ENCODE data around the gene LONP1.
A peak's percentile ranks its signal among the peaks of the same experiment; 100 is the strongest.
"Not testable (repeated sequence)": the region's sequence is repeated elsewhere in the genome, so short reads cannot be mapped to it uniquely, and the experiment has no call there.

LONP1 gene

GRCh38 chr19:5705552-5705951, 14.4 kb downstream of the LONP1 start:
- no peak overlapping the region for H3K4me2 ChIP-seq (ENCODE audit: insufficient read depth, low read length, poor library complexity, severe bottlenecking)
- peaks cover 50 to 78% of the 10 kb centered on the region in 2 donors for H3K36me3 ChIP-seq (replicated peaks in 1 of 2; ENCODE audit: control insufficient read depth in 2 of 2, insufficient read depth in 2 of 2, low read length in 2 of 2)

DNA sequence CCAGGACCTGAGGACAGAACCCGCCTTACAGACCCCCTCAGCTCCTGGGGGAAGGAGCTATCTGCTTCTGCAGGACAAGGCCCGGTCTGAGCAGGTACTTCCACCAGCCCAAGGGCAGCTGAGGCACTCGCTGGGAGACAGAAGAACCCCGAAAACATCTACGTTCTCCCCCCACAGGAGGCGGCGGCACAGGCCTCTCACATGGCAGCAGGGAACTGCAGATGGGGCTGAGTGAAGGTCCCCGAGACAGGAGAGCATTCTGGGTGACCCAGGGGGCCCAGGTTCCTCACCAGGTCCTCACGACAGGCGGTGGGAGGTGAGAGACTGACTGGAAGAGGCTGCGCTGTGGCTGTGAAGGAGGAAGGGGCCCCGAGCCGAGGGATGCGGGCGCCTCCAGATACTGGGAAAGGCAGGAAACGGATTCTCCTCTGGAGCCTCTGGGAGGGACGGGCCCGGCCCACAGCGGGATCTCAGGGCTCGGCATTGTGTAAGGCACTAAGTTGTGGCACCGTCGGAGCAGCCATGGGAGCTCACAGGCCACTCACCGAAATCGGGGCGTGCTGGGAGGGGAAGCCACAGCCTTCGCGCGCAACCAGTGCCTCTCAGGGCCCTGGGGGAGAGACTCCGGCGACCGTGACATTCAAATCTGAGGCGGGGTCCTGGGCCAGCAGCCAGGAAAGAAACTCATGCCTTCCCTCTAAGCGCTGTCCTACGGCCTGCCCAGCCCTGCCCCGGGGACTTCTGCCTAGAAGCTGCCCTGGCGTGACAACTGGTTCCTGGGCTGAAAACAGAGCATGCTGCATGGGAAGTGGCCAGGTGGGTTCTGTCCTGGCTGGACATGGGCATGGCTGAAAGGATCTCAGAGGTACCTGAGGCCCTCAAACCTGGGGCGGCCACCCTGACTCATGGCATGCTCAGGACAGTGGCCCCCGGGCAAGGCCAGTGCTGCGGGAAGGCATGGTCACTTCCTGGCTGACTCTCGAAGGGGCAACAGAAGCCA, 15.8 kb downstream of the LONP1 start:
- H2BK5ac ChIP-seq (ENCODE audit: low read length), result peak overlapping the region; percentile 20
- peaks cover 0 to 13% of the 10 kb centered on the region in 2 donors for H3K9me3 ChIP-seq (replicated peaks in 1 of 2; ENCODE audit: control insufficient read depth in 2 of 2, insufficient read depth in 1 of 2, low read depth in 1 of 2, low read length in 2 of 2)
- H3K4me1 ChIP-seq (ENCODE audit: control insufficient read depth in 2 of 2, insufficient read depth in 1 of 2, low read depth in 1 of 2, low read length in 2 of 2), result no peaks in the 10 kb centered on the region
- H3K4me2 ChIP-seq (ENCODE audit: insufficient read depth, low read length, poor library complexity, severe bottlenecking), result no peak overlapping the region
- no peak overlapping the region for H4K8ac ChIP-seq (ENCODE audit: low read depth, low read length)
- no peak overlapping the region for H2BK15ac ChIP-seq (ENCODE audit: low read length)
- H3K27ac ChIP-seq (replicated peaks; ENCODE audit: low read length), result no peak overlapping the region
- H3K79me1 ChIP-seq (ENCODE audit: low read depth, low read length), result peaks cover 11% of the 10 kb centered on the region
- no peaks in the 10 kb centered on the region for H3K27me3 ChIP-seq (ENCODE audit: control insufficient read depth in 3 of 3, insufficient read depth in 3 of 3, low read depth in 1 of 3, low read length in 3 of 3)
- H3K4ac ChIP-seq (ENCODE audit: low read length), result no peak overlapping the region
- no peak overlapping the region for H3K18ac ChIP-seq (ENCODE audit: low read length)
- peak overlapping the region; percentile 89 for H2BK120ac ChIP-seq (ENCODE audit: low read depth, low read length)
- DNase-seq (ENCODE audit: low spot score), result no peak
- no peak overlapping the region for H3K14ac ChIP-seq (ENCODE audit: low read length)
- H3K23ac ChIP-seq (ENCODE audit: low read depth, low read length, poor library complexity), result no peak overlapping the region
- no peak overlapping the region for H3K9ac ChIP-seq (ENCODE audit: low read depth, low read length, poor library complexity)
- WGBS, 2 donors (ENCODE audit: extremely low coverage in 2 of 2, insufficient read length in 2 of 2, insufficient replicate concordance in 1 of 2), result no CpG with 5 or more reads among the region's 40 CpGs
- peak overlapping the region; percentile 32 for H2AK5ac ChIP-seq (ENCODE audit: low read depth, low read length)
- peaks cover 50 to 80% of the 10 kb centered on the region in 2 donors for H3K36me3 ChIP-seq (replicated peaks in 1 of 2; ENCODE audit: control insufficient read depth in 2 of 2, insufficient read depth in 2 of 2, low read length in 2 of 2)
- H4K91ac ChIP-seq (ENCODE audit: low read depth, low read length, poor library complexity), result no peak overlapping the region
- H3K4me3 ChIP-seq (ENCODE audit: low read length in 2 of 2), result no peak overlapping the region
- H2BK12ac ChIP-seq (ENCODE audit: low read length), result no peak overlapping the region
- no peak overlapping the region for H2AFZ ChIP-seq (ENCODE audit: low read length)

More at GRCh38 chr19:5705552-5705951, 14.4 kb downstream of the LONP1 start:
- DNase-seq (ENCODE audit: low spot score), result no peak
- H3K4ac ChIP-seq (ENCODE audit: low read length), result no peak overlapping the region
- no peak overlapping the region for H3K14ac ChIP-seq (ENCODE audit: low read length)
- WGBS, 2 donors (ENCODE audit: extremely low coverage in 2 of 2, insufficient read length in 2 of 2, insufficient replicate concordance in 1 of 2), result no CpG with 5 or more reads among the region's 16 CpGs
- H3K27me3 ChIP-seq (ENCODE audit: control insufficient read depth in 3 of 3, insufficient read depth in 3 of 3, low read depth in 1 of 3, low read length in 3 of 3), result no peaks in the 10 kb centered on the region
- H2AFZ ChIP-seq (ENCODE audit: low read length), result no peak overlapping the region
- peaks cover 0 to 11% of the 10 kb centered on the region in 2 donors for H3K9me3 ChIP-seq (replicated peaks in 1 of 2; ENCODE audit: control insufficient read depth in 2 of 2, insufficient read depth in 1 of 2, low read depth in 1 of 2, low read length in 2 of 2)
- H3K4me3 ChIP-seq (ENCODE audit: low read length in 2 of 2), result no peak overlapping the region
- no peak overlapping the region for H2BK5ac ChIP-seq (ENCODE audit: low read length)
- no peak overlapping the region for H2BK120ac ChIP-seq (ENCODE audit: low read depth, low read length)
- H3K18ac ChIP-seq (ENCODE audit: low read length), result no peak overlapping the region
- no peak overlapping the region for H3K23ac ChIP-seq (ENCODE audit: low read depth, low read length, poor library complexity)
- no peaks in the 10 kb centered on the region for H3K4me1 ChIP-seq (ENCODE audit: control insufficient read depth in 2 of 2, insufficient read depth in 1 of 2, low read depth in 1 of 2, low read length in 2 of 2)
- H3K79me1 ChIP-seq (ENCODE audit: low read depth, low read length), result peaks cover 11% of the 10 kb centered on the region
- no peak overlapping the region for H2AK5ac ChIP-seq (ENCODE audit: low read depth, low read length)
- H4K8ac ChIP-seq (ENCODE audit: low read depth, low read length), result no peak overlapping the region
- no peak overlapping the region for H2BK15ac ChIP-seq (ENCODE audit: low read length)
- H4K91ac ChIP-seq (ENCODE audit: low read depth, low read length, poor library complexity), result no peak overlapping the region
- H3K9ac ChIP-seq (ENCODE audit: low read depth, low read length, poor library complexity), result no peak overlapping the region
- no peak overlapping the region for H2BK12ac ChIP-seq (ENCODE audit: low read length)
- H3K27ac ChIP-seq (replicated peaks; ENCODE audit: low read length), result no peak overlapping the region

DNA sequence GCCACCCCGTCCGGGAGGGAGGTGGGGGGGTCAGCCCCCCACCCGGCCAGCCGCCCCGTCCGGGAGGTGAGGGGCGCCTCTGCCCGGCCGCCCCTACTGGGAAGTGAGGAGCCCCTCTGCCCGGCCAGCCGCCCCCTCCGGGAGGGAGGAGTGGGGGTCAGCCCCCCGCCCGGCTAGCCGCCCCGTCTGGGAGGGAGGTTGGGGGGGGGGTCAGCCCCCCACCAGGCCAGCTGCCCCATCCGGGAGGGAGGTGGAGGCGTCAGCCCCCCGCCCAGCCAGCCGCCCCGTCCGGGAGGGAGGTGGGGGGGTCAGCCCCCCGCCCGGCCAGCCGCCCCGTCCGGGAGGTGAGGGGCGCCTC, 17.9 kb downstream of the LONP1 start:
- not testable (repeated sequence) for H4K8ac ChIP-seq (ENCODE audit: low read depth, low read length); H3K27ac ChIP-seq (replicated peaks; ENCODE audit: low read length); H4K91ac ChIP-seq (ENCODE audit: low read depth, low read length, poor library complexity); H3K4me3 ChIP-seq (ENCODE audit: low read length in 2 of 2); H2BK5ac ChIP-seq (ENCODE audit: low read length); H3K4me1 ChIP-seq (ENCODE audit: control insufficient read depth in 2 of 2, insufficient read depth in 1 of 2, low read depth in 1 of 2, low read length in 2 of 2); H2BK15ac ChIP-seq (ENCODE audit: low read length); DNase-seq (ENCODE audit: low spot score); H3K23ac ChIP-seq (ENCODE audit: low read depth, low read length, poor library complexity); H2AFZ ChIP-seq (ENCODE audit: low read length); H3K9ac ChIP-seq (ENCODE audit: low read depth, low read length, poor library complexity); H3K18ac ChIP-seq (ENCODE audit: low read length); H2AK5ac ChIP-seq (ENCODE audit: low read depth, low read length); H3K4ac ChIP-seq (ENCODE audit: low read length); H3K27me3 ChIP-seq (ENCODE audit: control insufficient read depth in 3 of 3, insufficient read depth in 3 of 3, low read depth in 1 of 3, low read length in 3 of 3); H2BK12ac ChIP-seq (ENCODE audit: low read length); H3K4me2 ChIP-seq (ENCODE audit: insufficient read depth, low read length, poor library complexity, severe bottlenecking); H2BK120ac ChIP-seq (ENCODE audit: low read depth, low read length); H3K14ac ChIP-seq (ENCODE audit: low read length)
- peaks cover 11% of the 10 kb centered on the region for H3K79me1 ChIP-seq (ENCODE audit: low read depth, low read length)
- peaks cover 0 to 13% of the 10 kb centered on the region in 2 donors for H3K9me3 ChIP-seq (replicated peaks in 1 of 2; ENCODE audit: control insufficient read depth in 2 of 2, insufficient read depth in 1 of 2, low read depth in 1 of 2, low read length in 2 of 2)
- no CpG with 5 or more reads among the region's 28 CpGs for WGBS, 2 donors (ENCODE audit: extremely low coverage in 2 of 2, insufficient read length in 2 of 2, insufficient replicate concordance in 1 of 2)
- peaks cover 47 to 81% of the 10 kb centered on the region in 2 donors for H3K36me3 ChIP-seq (replicated peaks in 1 of 2; ENCODE audit: control insufficient read depth in 2 of 2, insufficient read depth in 2 of 2, low read length in 2 of 2)

GRCh38 chr19:5700455-5701092, 19.4 kb downstream of the LONP1 start:
- WGBS, 2 donors (ENCODE audit: extremely low coverage in 2 of 2, insufficient read length in 2 of 2, insufficient replicate concordance in 1 of 2), result no CpG with 5 or more reads among the region's 22 CpGs
- Histone ChIP-seq H3K4me1 (ENCODE audit: control insufficient read depth in 2 of 2, insufficient read depth in 1 of 2, low read depth in 1 of 2, low read length in 2 of 2) (no peaks in the 10 kb centered on the region), H2BK120ac (ENCODE audit: low read depth, low read length) (no peak overlapping the region)

More at GRCh38 chr19:5700455-5701092, 19.4 kb downstream of the LONP1 start:
- Histone ChIP-seq H2AFZ (ENCODE audit: low read length) (no peak overlapping the region), H3K4ac (ENCODE audit: low read length) (no peak overlapping the region), H2BK15ac (ENCODE audit: low read length) (no peak overlapping the region), H3K4me3 (ENCODE audit: low read length in 2 of 2) (no peak overlapping the region), H3K14ac (ENCODE audit: low read length) (peak overlapping the region; percentile 56), H3K79me1 (ENCODE audit: low read depth, low read length) (peaks cover 15% of the 10 kb centered on the region), H2BK5ac (ENCODE audit: low read length) (no peak overlapping the region), H3K9ac (ENCODE audit: low read depth, low read length, poor library complexity) (no peak overlapping the region), H3K18ac (ENCODE audit: low read length) (no peak overlapping the region), H3K36me3 (replicated peaks in 1 of 2; ENCODE audit: control insufficient read depth in 2 of 2, insufficient read depth in 2 of 2, low read length in 2 of 2) (peaks cover 49 to 81% of the 10 kb centered on the region in 2 donors), H4K91ac (ENCODE audit: low read depth, low read length, poor library complexity) (no peak overlapping the region), H3K27me3 (ENCODE audit: control insufficient read depth in 3 of 3, insufficient read depth in 3 of 3, low read depth in 1 of 3, low read length in 3 of 3) (no peaks in the 10 kb centered on the region), H3K9me3 (replicated peaks in 1 of 2; ENCODE audit: control insufficient read depth in 2 of 2, insufficient read depth in 1 of 2, low read depth in 1 of 2, low read length in 2 of 2) (peaks cover 0 to 13% of the 10 kb centered on the region in 2 donors), H2AK5ac (ENCODE audit: low read depth, low read length) (no peak overlapping the region), H2BK12ac (ENCODE audit: low read length) (no peak overlapping the region), H3K27ac (replicated peaks; ENCODE audit: low read length) (no peak overlapping the region), H3K4me2 (ENCODE audit: insufficient read depth, low read length, poor library complexity, severe bottlenecking) (no peak overlapping the region), H4K8ac (ENCODE audit: low read depth, low read length) (peak overlapping the region; percentile 17), H3K23ac (ENCODE audit: low read depth, low read length, poor library complexity) (peak overlapping the region; percentile 85)
- no peak for DNase-seq (ENCODE audit: low spot score)

Data from neuronal stem cell (in vitro differentiated cells).